Fibroblast of skin of left biceps (primary cell): ENCODE results near the gene NUDT17.
"Not testable (repeated sequence)": the region's sequence is repeated elsewhere in the genome, so short reads cannot be mapped to it uniquely, and the experiment has no call there.

Source experiments
- DNase-seq, 2 experiments: peaks; one replicate each; pipeline ENCODE4 v3.0.0-alpha.2; 2013; ENCODE audit warnings: low read depth in 2 of 2

Gene NUDT17

DNA sequence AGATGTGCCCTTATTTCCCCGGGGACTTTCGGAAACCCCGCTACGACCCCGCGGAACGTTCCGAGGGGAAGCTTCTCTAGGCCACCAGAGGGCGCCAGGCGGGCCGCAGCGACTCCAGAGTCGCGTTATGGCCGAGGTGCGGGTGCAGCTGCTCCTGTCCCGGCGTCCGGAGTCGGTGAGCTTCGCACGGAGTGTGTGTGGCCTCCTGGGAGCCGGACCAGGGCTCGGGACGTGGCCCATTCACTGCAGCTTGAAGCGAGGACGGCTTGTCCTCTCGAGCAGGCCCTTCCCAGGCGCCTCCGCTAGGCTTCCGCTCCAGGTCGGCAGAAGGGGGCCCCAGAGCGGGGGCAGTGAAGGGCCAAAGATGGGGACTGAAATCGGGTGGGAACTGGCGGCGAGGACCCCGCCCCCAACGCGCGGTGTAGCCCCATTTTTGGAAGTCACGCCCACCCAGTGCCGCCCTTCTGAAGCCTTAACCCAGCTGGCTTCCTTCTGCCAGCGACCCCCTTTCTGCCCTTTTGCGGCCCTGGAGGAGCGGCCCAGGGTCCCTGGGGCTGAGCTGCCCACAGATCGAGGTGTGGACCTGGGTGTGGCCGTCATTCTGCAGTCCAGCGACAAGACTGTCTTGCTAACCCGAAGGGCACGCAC lies at the start of gene NUDT17:
Gene NUDT17, plus strand, starts transcription at position 117 of the 648 bp plus-strand sequence. Its CDS starts 11 bp downstream, at position 128.
- peak in 1 of 2 experiments; percentile 34 for DNase-seq

GRCh38 chr1:145796753-145797152 lies 48.7 kb upstream of the NUDT17 start:
- DNase-seq = no peak

GRCh38 chr1:145799806-145800205 lies 45.6 kb upstream of the NUDT17 start:
- DNase-seq = no peak

GRCh38 chr1:145804235-145805045 lies 41.0 kb upstream of the NUDT17 start:
- no peak for DNase-seq

- DNase-seq = no peak
Observed at GRCh38 chr1:145805057-145805456, 40.4 kb upstream of the NUDT17 start.

DNA sequence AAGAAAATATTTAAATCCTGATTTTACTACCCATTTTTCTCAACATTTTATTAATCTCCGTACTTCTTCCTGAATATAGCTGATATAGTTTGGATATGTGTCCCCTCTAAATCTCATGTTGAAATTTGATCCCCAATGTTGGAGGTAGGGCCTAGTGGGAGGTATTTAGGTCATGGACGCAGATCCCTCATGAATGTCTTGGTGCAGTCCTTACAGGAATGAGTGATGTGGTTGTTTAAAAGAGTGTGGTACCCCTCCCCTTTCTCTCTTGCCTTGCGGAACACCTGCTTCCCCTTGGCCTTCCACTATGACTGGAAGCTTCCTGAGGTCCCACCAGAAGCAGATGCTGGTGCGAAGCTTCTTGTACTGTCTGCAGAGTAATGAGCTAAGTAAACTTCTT lies 39.0 kb upstream of the NUDT17 start:
- DNase-seq = no peak

DNA sequence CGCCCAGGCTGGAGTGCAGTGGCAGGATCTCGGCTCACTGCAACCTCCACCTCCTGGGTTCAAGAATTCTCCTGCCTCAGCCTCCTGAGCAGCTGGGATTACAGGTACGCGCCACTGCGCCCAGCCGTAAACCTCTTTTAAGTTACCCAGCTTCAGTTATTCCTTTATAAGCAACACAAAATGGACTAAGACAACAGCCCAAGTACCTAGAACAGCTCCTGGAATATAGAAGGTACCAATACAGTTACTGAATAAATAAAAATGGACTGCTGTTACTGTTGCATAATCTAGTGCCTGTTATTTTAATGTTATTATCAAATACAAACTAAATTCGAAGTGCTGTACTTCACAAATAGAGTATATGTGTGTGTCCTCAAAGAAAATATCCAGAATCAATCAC lies 38.6 kb upstream of the NUDT17 start:
- DNase-seq = no peak

DNA sequence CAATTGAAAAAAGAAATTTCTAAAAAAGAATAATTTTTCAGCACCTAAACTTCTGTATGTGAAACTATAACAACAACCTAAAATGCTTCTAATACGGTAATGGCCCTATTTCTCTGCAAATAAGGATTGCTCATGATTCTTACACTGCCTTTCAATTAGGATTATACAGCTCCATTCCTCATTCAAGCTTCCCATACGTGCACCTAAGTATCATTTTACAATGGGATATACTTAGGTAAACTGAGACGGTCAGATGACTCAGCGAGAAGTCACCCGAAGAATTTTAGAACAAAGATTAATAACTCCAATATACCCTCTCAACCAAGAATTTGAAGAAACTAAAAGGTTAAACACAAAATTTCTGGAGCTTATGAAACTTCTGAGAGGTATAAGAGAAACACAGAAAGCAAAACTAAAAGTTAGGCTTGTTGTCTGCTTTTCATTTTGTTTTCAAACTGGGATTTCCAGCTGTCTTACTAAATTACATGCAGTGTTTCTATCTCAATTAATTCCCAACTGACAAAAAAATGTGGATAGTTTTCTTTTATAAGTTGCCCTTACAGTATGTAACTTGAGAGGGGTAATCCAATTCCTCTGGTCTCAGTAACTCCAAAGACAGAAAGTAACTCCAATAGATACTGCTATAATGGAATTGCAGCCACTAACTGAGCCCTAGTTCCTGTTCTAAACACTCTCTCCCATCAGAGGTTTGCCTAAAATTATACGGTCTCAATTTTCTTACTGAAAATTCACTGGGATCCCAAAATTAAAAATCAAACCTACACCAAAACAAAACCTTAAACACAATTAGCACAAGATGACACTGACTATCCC lies 32.2 kb upstream of the NUDT17 start:
- not testable (repeated sequence) for DNase-seq

GRCh38 chr1:145818095-145818494 lies 27.3 kb upstream of the NUDT17 start:
- peak; percentile 49 to 54 for DNase-seq

DNA sequence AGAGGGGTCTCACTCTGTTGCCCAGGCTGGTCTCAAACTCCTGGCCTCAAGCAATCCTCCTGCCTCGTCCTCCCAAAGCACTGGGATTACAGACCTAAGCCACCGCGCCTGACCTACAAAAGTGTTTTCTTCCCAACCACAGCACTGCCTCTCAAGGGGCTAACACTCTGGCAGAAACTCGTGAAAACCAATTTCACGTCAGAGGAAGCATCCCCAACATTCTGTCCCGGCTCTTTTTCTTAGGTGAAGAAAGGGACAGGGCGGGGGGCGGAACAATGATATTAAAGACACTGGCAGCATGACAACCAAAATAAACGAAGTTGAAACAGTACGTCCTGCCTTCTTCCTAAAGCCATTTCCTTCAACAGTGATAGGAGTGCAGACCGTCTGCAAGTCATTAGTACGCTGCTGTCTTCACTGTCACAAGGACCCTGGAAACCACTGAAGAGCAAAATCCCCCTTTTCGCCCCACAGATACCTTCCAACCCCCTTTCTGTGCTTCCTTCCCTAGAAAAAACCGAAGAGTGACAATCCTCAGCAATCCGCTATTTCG lies 22.6 kb upstream of the NUDT17 start:
- DNase-seq = not testable (repeated sequence)

DNA sequence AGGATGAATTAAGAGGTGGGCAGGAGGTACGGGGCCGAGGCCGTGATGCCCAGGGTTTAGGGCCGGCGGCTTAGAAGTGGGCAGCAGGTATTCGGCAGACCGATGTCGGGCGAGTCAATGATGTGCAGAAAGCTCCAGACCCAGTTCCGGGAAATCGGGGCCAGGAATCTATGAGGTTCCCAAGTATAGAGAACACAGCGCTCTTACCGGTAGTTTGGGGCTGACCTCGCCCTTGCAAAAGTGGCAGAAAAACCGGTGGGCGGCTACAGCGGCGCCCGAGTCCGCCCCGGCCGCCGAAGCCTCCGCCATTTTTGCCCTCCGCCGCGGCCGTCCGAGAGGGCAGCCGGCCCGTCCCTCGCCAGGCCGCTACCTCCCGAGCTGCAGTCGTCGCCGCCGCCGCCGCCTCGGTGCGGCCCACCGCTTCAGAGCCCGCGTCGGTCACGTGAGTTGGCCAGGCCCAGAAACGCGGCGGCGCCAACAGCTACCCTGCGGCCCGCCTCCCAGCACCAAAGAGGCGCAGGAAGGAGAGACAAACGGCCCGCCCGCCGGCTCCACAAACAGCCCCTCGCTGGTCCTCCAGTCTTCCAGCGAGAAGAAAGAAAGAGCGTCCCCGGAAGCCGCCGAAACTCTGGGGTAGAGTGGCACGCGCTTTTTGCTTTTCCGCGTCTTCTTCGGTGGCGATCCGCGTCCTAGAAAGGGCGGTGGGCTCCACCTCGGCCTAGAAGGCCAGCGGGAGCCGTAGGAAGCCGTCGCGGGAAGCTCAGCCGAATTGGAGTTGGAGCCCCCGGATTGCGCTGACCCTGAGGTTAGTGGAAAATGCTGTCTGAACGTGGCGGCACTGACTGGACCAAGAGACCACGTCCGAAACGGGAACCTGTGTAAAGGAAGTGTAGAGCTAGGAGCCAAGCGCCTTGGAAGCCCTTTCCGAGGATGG lies 21.6 kb upstream of the NUDT17 start, which contains the start of the genes POLR3C and RNF115:
Gene POLR3C, plus strand, starts transcription at position 636 of the 934 bp plus-strand sequence. CDS start 1,577 bp downstream, outside the sequence.
Gene RNF115, minus strand, starts transcription at position 531 of the 934 bp plus-strand sequence. Its CDS starts 222 bp downstream, at position 309.
- peak; percentile 77 to 79 for DNase-seq

GRCh38 chr1:145824499-145824842 lies 21.0 kb upstream of the NUDT17 start:
- DNase-seq = no peak

DNA sequence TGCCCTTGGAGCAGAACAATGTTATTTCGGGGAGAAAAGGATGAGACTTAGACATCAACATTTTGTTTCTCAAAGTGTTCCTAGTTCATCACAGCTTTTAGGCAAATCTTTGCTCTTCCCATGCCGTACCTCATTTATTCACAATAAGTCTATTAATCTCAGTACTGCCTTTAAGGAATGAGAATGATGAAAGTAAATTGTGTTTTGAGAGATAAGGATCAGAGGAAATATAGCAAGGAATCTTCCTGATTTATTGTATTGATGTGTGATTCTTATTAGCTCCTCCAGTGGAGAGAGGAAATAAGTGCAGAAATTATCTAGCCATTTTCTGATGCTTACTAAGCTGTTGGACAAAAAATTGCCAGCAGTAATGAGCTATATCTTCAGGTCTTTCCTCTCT lies 19.4 kb upstream of the NUDT17 start:
- DNase-seq = no peak

- DNase-seq = no peak
Observed at GRCh38 chr1:145827966-145828365, 17.5 kb upstream of the NUDT17 start.

DNA sequence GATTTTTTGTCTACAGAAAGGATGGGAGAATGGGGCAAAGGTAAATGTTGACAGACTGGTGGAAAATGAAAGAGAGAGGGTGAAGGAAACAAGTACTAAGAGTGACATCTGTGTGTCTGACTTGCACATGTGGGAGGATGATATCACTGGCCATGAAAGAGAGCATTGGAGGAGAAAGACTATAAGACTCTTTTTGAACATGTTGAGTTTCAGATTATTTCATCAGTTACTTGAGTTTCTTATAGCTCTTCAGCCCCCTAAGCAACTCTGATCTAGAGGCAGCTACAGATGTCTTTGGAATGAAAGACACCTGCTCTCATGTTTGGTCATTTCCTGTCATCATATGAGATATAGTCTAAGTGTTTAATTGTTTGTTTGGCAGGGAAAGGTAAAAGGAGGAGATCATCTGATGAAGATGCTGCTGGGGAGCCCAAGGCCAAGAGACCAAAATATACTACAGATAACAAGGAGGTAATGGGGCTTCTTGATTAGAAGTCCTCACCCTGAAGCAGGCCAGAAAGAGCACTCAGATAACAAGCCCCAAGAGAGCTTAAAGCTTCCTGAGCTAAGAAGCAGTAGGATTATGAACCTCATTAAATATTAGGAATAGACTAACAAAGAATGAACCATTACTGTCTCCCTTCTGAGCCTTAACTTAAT lies 16.9 kb upstream of the NUDT17 start:
- DNase-seq = no peak

GRCh38 chr1:145830810-145831209 lies 14.6 kb upstream of the NUDT17 start:
- not testable (repeated sequence) for DNase-seq

- DNase-seq = no peak
Observed at GRCh38 chr1:145837656-145838055, 7.8 kb upstream of the NUDT17 start.

- DNase-seq = no peak
Observed at GRCh38 chr1:145843031-145843430, 2.4 kb upstream of the NUDT17 start.

DNA sequence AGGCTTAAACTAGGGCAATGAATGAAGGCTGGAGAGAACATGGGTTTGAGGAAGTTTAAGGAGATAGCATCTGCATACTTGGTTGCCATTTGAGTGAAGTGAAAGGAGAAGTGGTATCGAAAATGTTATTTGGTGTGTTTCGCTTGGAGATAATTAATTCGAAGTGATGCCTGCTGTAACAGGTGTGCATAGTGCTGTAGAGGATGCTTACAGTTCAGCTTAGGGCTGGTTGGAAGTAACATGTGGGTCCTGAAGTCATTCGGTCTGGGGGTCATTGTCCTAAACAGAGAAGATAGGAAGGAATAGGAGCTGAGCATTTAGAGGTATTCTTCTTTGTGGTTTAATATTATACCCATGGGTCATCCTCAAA lies 301 bp upstream of the NUDT17 start:
- no peak for DNase-seq

GRCh38 chr1:145846201-145846612 lies 777 bp downstream of the NUDT17 start:
- DNase-seq = no peak
